Body of pancreas (tissue), 4 donors: ENCODE results near the gene NT5C.

Source experiments
- CTCF ChIP-seq, 7 experiments: fragments of 450-650 bp in 4 of 7; fragments of 200-600 bp in 3 of 7; sonication (generic) in 3 of 7; IDR thresholded peaks; one replicate each; pipeline ENCODE4 v1.5.1; 2016 to 2019; ENCODE audit warnings: antibody characterized with exemption in 7 of 7
- POLR2A ChIP-seq, 3 donors: fragments of 450-650 bp; IDR thresholded peaks; one replicate each; pipeline ENCODE4 v1.6.1; 2016; ENCODE audit warnings: antibody characterized with exemption in 3 of 3, mild to moderate bottlenecking in 2 of 3

GRCh38 chr17:75151930-75152329, 20.4 kb upstream of the NT5C start:
- TF ChIP-seq POLR2A (IDR thresholded peaks at IDR 0.05) (no peak), CTCF (IDR thresholded peaks at IDR 0.05) (no peak)
